Upper lobe of right lung (tissue), 1 donor: ENCODE results near the gene SDF4. TPM values are rescaled to one million over a fixed set of nuclear protein-coding genes. Genes with fewer than 3 reads are reported as not detected.

Experiments used
- ATAC-seq: fragments of 200-7000 bp; cut with Tn5 transposase; one replicate; pipeline ENCODE4 v1.9.1; 2020; ENCODE audit warnings: mild to moderate bottlenecking, moderate library complexity
- DNase-seq: peaks from one replicate; pipeline ENCODE4 v3.0.0-alpha.2; 2020
- H3K27ac ChIP-seq: fragments of 200-600 bp; one replicate; pipeline ENCODE4 v1.8.0; 2022
- H3K27me3 ChIP-seq: fragments of 200-600 bp; one replicate; pipeline ENCODE4 v1.8.0; 2022; ENCODE audit warnings: mild to moderate bottlenecking
- H3K36me3 ChIP-seq: fragments of 200-600 bp; one replicate; pipeline ENCODE4 v1.8.0; 2022
- H3K4me1 ChIP-seq: fragments of 200-600 bp; one replicate; pipeline ENCODE4 v1.8.0; 2022
- H3K4me3 ChIP-seq: fragments of 200-600 bp; one replicate; pipeline ENCODE4 v1.8.0; 2022; ENCODE audit warnings: mild to moderate bottlenecking
- H3K9me3 ChIP-seq: fragments of 200-600 bp; one replicate; pipeline ENCODE4 v1.8.0; 2022
- intact Hi-C: fragments of 100-400 bp; cut with DNase I; formaldehyde crosslinking; loops from one replicate; pipeline ENCODE4 v1.11.0; 2022
- total RNA-seq: library from RNA; stranded (reverse); fragmentation: NEBNext Ultra II Directional; extraction: Animal tissue kit (Norgen Biotek cat#: 25700); gene quantifications from one replicate; pipeline ENCODE4 v1.2.1, GENCODE V29; 2021
- TF ChIP-seq, protein P1 (sequence below): fragments of 200-600 bp; IDR thresholded peaks from one replicate; pipeline ENCODE4 v1.8.0; 2022; ENCODE audit warnings: antibody characterized with exemption
- donor health status: DM: no; HTN: yes; CAD: no; lungs with severe emphysema.

SDF4 gene
- total RNA-seq, 1 donor from 2014 or later: 132 TPM

DNA sequence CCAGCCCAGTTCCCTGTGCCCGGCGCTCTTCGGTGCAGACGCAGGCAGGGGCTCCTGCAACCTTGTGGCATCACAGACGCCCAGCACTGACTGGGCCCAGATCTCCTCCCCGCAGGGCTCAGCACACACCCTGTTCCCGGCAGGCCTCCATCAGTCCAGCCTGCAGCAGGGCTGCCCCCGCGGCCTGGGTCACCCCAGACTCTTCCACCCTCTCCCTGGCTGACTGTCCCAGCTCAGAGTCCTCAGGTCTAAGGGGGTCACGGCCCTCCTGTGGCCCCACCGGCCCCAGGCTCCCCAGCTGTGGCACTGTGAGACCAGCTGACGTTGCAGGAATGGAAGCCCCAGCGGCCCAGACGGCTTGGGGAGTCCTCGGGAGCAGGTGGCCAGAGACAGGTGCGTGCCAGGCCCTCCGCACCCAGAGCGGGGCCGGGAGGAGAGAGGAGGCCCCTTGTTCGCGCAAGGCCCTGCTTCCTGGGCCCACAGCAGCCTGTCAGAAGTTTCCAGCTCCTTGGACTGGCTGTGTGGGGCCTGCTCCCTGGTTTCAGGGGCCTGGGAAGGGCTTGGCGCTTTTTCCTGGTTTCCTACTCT, 4.5 kb upstream of the SDF4 start:
- peaks cover 15% of the 10 kb centered on the region for H3K27me3 ChIP-seq
- intact Hi-C loops: no loop called here
- no peak overlapping the region for H3K27ac ChIP-seq
- H3K4me3 ChIP-seq: no peak overlapping the region
- no peaks in the 10 kb centered on the region for H3K36me3 ChIP-seq
- ATAC-seq (no peak), DNase-seq (no peak)
- TF ChIP-seq, protein P1, sequence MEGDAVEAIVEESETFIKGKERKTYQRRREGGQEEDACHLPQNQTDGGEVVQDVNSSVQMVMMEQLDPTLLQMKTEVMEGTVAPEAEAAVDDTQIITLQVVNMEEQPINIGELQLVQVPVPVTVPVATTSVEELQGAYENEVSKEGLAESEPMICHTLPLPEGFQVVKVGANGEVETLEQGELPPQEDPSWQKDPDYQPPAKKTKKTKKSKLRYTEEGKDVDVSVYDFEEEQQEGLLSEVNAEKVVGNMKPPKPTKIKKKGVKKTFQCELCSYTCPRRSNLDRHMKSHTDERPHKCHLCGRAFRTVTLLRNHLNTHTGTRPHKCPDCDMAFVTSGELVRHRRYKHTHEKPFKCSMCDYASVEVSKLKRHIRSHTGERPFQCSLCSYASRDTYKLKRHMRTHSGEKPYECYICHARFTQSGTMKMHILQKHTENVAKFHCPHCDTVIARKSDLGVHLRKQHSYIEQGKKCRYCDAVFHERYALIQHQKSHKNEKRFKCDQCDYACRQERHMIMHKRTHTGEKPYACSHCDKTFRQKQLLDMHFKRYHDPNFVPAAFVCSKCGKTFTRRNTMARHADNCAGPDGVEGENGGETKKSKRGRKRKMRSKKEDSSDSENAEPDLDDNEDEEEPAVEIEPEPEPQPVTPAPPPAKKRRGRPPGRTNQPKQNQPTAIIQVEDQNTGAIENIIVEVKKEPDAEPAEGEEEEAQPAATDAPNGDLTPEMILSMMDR: no peak
- no peaks in the 10 kb centered on the region for H3K9me3 ChIP-seq
- peaks cover 8% of the 10 kb centered on the region for H3K4me1 ChIP-seq

DNA sequence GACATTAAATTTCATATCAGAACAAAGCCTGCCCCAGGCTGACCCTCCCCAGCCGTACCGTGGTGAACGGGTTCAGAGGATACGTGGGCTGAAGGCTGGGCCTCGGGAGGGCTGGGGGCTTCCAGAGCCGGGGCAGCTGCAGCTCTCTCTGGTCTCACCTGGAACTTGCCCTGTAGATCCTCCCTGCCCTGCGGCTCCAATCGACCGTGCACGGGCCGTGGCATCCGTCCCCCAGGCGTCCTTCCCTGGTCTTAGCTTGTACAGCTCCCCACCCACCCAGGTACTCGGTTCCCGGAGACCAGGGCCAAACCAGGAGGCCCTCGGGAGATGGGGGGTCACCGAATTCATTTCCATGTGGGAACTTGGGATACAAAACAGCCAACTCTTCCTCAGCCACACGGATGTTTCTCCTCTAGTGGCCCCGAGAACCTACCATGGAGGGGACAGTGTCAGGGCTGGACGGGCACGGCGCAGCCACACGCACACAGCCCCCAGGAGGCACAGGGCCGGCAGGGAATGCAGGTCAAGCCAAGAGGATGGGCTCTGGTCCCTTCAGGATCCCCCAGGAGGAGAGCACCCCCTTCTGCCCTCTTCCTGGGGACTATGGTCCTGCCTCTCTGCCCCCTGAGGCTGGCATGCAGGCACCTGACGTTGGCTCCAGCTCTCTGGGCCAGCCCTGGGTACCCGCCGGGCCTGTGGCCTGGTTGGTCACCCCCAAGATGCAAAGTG, 3.4 kb upstream of the SDF4 start:
- Histone ChIP-seq H3K27ac (no peak overlapping the region), H3K4me1 (peaks cover 15% of the 10 kb centered on the region), H3K36me3 (no peaks in the 10 kb centered on the region), H3K27me3 (peaks cover 15% of the 10 kb centered on the region), H3K9me3 (no peaks in the 10 kb centered on the region), H3K4me3 (no peak overlapping the region)
- DNase-seq (no peak), ATAC-seq (no peak)
- intact Hi-C loops: no loop called here
- TF ChIP-seq, protein P1: no peak

DNA sequence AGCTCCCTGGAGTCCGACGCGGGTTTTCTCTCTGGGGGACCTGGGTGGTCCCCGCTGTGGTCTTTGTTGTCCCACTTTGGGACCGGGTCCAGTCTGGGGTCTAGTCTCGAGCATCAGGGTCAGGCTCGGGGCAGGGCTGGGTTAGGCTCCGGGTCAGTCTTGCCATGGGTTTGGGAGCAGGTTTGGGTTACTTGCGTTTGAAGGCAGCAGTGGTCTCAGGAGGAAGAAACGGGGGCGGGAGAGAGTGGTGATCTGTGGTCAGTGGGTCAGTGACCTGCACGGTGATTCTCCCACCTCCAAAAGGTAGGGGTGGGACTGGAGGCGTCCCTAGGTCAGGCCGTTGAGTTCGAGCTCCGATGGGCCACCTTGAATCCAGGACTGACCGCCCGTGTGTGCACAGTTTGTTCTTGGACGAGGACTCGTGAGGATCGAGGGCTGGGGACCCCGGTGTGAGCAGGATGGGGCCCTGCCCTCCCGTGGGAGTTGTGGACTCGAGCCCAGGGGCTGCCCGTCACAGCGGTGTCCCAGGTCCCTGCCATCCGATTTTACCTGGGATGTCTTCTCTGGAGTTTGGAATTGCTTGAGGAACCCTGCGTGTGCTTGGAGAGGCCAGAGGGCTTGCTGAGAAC, 2.5 kb upstream of the SDF4 start:
- intact Hi-C loops: no loop called here
- Histone ChIP-seq H3K9me3 (no peaks in the 10 kb centered on the region), H3K4me3 (no peak overlapping the region), H3K36me3 (no peaks in the 10 kb centered on the region), H3K27ac (no peak overlapping the region), H3K4me1 (peaks cover 23% of the 10 kb centered on the region), H3K27me3 (peaks cover 7% of the 10 kb centered on the region)
- TF ChIP-seq, protein P1: no peak
- ATAC-seq (no peak), DNase-seq (no peak)

DNA sequence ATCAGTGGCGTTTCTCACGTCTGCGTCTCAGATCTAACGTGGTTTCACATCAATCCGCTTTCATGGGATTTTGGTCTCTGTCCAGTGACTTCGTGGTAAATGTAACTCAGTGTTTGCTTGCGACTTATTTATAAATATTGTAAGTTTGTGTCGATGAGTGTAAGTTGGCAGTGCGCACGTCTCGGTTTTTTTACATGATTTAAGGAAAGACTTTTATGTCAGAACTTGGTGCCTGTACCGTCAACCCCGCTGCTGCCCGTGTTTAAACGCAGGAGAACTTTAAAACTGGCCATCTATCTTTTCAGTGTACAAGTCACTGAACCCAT, 1.7 kb upstream of the SDF4 start:
- no peak for DNase-seq
- ATAC-seq: no peak
- Histone ChIP-seq H3K27ac (no peak overlapping the region), H3K4me1 (peaks cover 23% of the 10 kb centered on the region), H3K27me3 (peaks cover 2% of the 10 kb centered on the region), H3K4me3 (no peak overlapping the region), H3K36me3 (peaks cover 6% of the 10 kb centered on the region), H3K9me3 (no peaks in the 10 kb centered on the region)
- intact Hi-C loops: no loop called here
- TF ChIP-seq, protein P1: no peak

DNA sequence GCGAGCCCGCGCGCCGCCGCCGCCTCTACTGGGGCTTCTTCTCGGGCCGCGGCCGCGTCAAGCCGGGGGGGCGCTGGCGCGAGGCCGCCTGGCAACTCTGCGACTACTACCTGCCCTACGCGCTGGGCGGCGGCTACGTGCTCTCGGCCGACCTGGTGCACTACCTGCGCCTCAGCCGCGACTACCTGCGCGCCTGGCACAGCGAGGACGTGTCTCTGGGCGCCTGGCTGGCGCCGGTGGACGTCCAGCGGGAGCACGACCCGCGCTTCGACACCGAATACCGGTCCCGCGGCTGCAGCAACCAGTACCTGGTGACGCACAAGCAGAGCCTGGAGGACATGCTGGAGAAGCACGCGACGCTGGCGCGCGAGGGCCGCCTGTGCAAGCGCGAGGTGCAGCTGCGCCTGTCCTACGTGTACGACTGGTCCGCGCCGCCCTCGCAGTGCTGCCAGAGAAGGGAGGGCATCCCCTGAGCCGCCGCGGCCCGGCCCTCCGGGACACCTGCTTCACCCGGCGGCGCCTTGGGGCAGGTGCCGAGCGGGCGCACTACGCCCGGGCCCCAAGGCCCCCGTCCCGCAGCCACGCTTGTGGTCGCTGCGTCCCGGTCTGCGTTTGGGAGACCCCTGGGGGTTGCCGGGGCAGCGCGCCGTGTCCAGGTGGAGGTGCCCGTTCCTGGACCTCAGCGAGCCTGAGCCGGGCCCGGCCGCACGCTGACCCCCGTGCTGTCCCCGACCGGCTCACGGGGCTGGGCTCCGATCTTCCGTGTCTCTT, 1.2 kb upstream of the SDF4 start:
- DNase-seq (no peak), ATAC-seq (no peak)
- Histone ChIP-seq H3K9me3 (no peaks in the 10 kb centered on the region), H3K27ac (no peak overlapping the region), H3K36me3 (peaks cover 11% of the 10 kb centered on the region), H3K4me1 (peaks cover 23% of the 10 kb centered on the region), H3K27me3 (no peaks in the 10 kb centered on the region), H3K4me3 (peak overlapping the region; percentile 26)
- intact Hi-C loops: no loop called here
- TF ChIP-seq, protein P1: no peak
